ENCODE data around the gene VPS13D.
A peak's percentile ranks its signal among the peaks of the same experiment; 100 is the strongest.

The VPS13D gene

GRCh38 chr1:12540580-12541273 is 310.9 kb downstream of the VPS13D start:
- H2AK5ac ChIP-seq (ENCODE audit: low read length): no peak overlapping the region
- peak overlapping the region; percentile 76 for H3K56ac ChIP-seq (ENCODE audit: low read length)
- H4K5ac ChIP-seq (ENCODE audit: low read length): no peak overlapping the region
- no peak for DNase-seq
- H3K18ac ChIP-seq (ENCODE audit: low read length): no peak overlapping the region
- no peak overlapping the region for H2BK120ac ChIP-seq (ENCODE audit: low read depth, low read length)
- H3K4ac ChIP-seq (ENCODE audit: low read depth, low read length): no peak overlapping the region
- H2BK5ac ChIP-seq (ENCODE audit: low read length): no peak overlapping the region
- H3K27me3 ChIP-seq (ENCODE audit: insufficient read depth, low read length, poor library complexity): no peaks in the 10 kb centered on the region
- no CpG with 5 or more reads among the region's 17 CpGs for WGBS (ENCODE audit: extremely low coverage, insufficient coverage, low lambda C conversion rate)
- H3K27ac ChIP-seq (ENCODE audit: low read depth, low read length): no peak overlapping the region
- H2BK15ac ChIP-seq (replicated peaks; ENCODE audit: low read depth): no peak overlapping the region
- H3K79me2 ChIP-seq (ENCODE audit: control insufficient read depth, insufficient read depth, low read length): no peaks in the 10 kb centered on the region
- no peak overlapping the region for H3K4me3 ChIP-seq (ENCODE audit: low read length)
- H3K4me1 ChIP-seq (ENCODE audit: control insufficient read depth, low read depth, low read length): no peaks in the 10 kb centered on the region
- no peaks in the 10 kb centered on the region for H3K36me3 ChIP-seq (ENCODE audit: control insufficient read depth, insufficient read depth, low read length)
- H3K23ac ChIP-seq (ENCODE audit: low read length): no peak overlapping the region
- peak overlapping the region; percentile 33 for H3K4me2 ChIP-seq (ENCODE audit: low read length)
- no peak overlapping the region for H4K8ac ChIP-seq (ENCODE audit: low read depth, low read length)
- peak overlapping the region; percentile 35 for H3K9ac ChIP-seq (ENCODE audit: low read length)
- H3K79me1 ChIP-seq (ENCODE audit: low read length): no peaks in the 10 kb centered on the region

- H3K79me1 ChIP-seq (ENCODE audit: low read length): no peaks in the 10 kb centered on the region
- H3K4me2 ChIP-seq (ENCODE audit: low read length): no peak overlapping the region
- no peak overlapping the region for H2AK5ac ChIP-seq (ENCODE audit: low read length)
- no peak overlapping the region for H3K4ac ChIP-seq (ENCODE audit: low read depth, low read length)
- H3K56ac ChIP-seq (ENCODE audit: low read length): no peak overlapping the region
- no peak overlapping the region for H2BK15ac ChIP-seq (replicated peaks; ENCODE audit: low read depth)
- DNase-seq: peak; percentile 24
- H2BK5ac ChIP-seq (ENCODE audit: low read length): no peak overlapping the region
- no peaks in the 10 kb centered on the region for H3K79me2 ChIP-seq (ENCODE audit: control insufficient read depth, insufficient read depth, low read length)
- no peak overlapping the region for H3K9ac ChIP-seq (ENCODE audit: low read length)
- H2BK120ac ChIP-seq (ENCODE audit: low read depth, low read length): no peak overlapping the region
- no peak overlapping the region for H3K4me3 ChIP-seq (ENCODE audit: low read length)
- WGBS (ENCODE audit: extremely low coverage, insufficient coverage, low lambda C conversion rate): no CpG with 5 or more reads among the region's 17 CpGs
- H3K27ac ChIP-seq (ENCODE audit: low read depth, low read length): no peak overlapping the region
- no peak overlapping the region for H4K8ac ChIP-seq (ENCODE audit: low read depth, low read length)
- no peak overlapping the region for H4K5ac ChIP-seq (ENCODE audit: low read length)
- no peaks in the 10 kb centered on the region for H3K36me3 ChIP-seq (ENCODE audit: control insufficient read depth, insufficient read depth, low read length)
- no peaks in the 10 kb centered on the region for H3K4me1 ChIP-seq (ENCODE audit: control insufficient read depth, low read depth, low read length)
- no peak overlapping the region for H3K23ac ChIP-seq (ENCODE audit: low read length)
- no peak overlapping the region for H3K18ac ChIP-seq (ENCODE audit: low read length)
- no peaks in the 10 kb centered on the region for H3K27me3 ChIP-seq (ENCODE audit: insufficient read depth, low read length, poor library complexity)
These were observed 311.7 kb downstream of the VPS13D start for GRCh38 chr1:12541274-12542137.

GRCh38 chr1:12542138-12542465 is 312.3 kb downstream of the VPS13D start:
- Histone ChIP-seq H2BK120ac (ENCODE audit: low read depth, low read length) (no peak overlapping the region), H3K79me1 (ENCODE audit: low read length) (no peaks in the 10 kb centered on the region), H3K4me1 (ENCODE audit: control insufficient read depth, low read depth, low read length) (no peaks in the 10 kb centered on the region), H2AK5ac (ENCODE audit: low read length) (no peak overlapping the region), H4K8ac (ENCODE audit: low read depth, low read length) (no peak overlapping the region), H3K56ac (ENCODE audit: low read length) (no peak overlapping the region), H4K5ac (ENCODE audit: low read length) (no peak overlapping the region), H3K4ac (ENCODE audit: low read depth, low read length) (no peak overlapping the region), H3K27ac (ENCODE audit: low read depth, low read length) (no peak overlapping the region), H3K23ac (ENCODE audit: low read length) (no peak overlapping the region), H3K18ac (ENCODE audit: low read length) (no peak overlapping the region), H3K9ac (ENCODE audit: low read length) (no peak overlapping the region), H3K4me2 (ENCODE audit: low read length) (no peak overlapping the region), H2BK15ac (replicated peaks; ENCODE audit: low read depth) (no peak overlapping the region), H3K79me2 (ENCODE audit: control insufficient read depth, insufficient read depth, low read length) (no peaks in the 10 kb centered on the region), H2BK5ac (ENCODE audit: low read length) (no peak overlapping the region), H3K36me3 (ENCODE audit: control insufficient read depth, insufficient read depth, low read length) (no peaks in the 10 kb centered on the region), H3K27me3 (ENCODE audit: insufficient read depth, low read length, poor library complexity) (no peaks in the 10 kb centered on the region), H3K4me3 (ENCODE audit: low read length) (no peak overlapping the region)
- no peak for DNase-seq
- WGBS (ENCODE audit: extremely low coverage, insufficient coverage, low lambda C conversion rate): no CpG with 5 or more reads among the region's 9 CpGs

- no peaks in the 10 kb centered on the region for H3K79me2 ChIP-seq (ENCODE audit: control insufficient read depth, insufficient read depth, low read length)
- H3K23ac ChIP-seq (ENCODE audit: low read length): no peak overlapping the region
- H4K5ac ChIP-seq (ENCODE audit: low read length): no peak overlapping the region
- DNase-seq: no peak
- H3K9ac ChIP-seq (ENCODE audit: low read length): no peak overlapping the region
- H3K4me1 ChIP-seq (ENCODE audit: control insufficient read depth, low read depth, low read length): no peaks in the 10 kb centered on the region
- H2AK5ac ChIP-seq (ENCODE audit: low read length): no peak overlapping the region
- no peaks in the 10 kb centered on the region for H3K79me1 ChIP-seq (ENCODE audit: low read length)
- H3K56ac ChIP-seq (ENCODE audit: low read length): no peak overlapping the region
- H3K4me2 ChIP-seq (ENCODE audit: low read length): no peak overlapping the region
- H4K8ac ChIP-seq (ENCODE audit: low read depth, low read length): no peak overlapping the region
- no peak overlapping the region for H2BK5ac ChIP-seq (ENCODE audit: low read length)
- no peak overlapping the region for H3K18ac ChIP-seq (ENCODE audit: low read length)
- H2BK120ac ChIP-seq (ENCODE audit: low read depth, low read length): no peak overlapping the region
- H2BK15ac ChIP-seq (replicated peaks; ENCODE audit: low read depth): no peak overlapping the region
- no peaks in the 10 kb centered on the region for H3K36me3 ChIP-seq (ENCODE audit: control insufficient read depth, insufficient read depth, low read length)
- no peak overlapping the region for H3K27ac ChIP-seq (ENCODE audit: low read depth, low read length)
- WGBS (ENCODE audit: extremely low coverage, insufficient coverage, low lambda C conversion rate): no CpG with 5 or more reads among the region's 9 CpGs
- H3K27me3 ChIP-seq (ENCODE audit: insufficient read depth, low read length, poor library complexity): no peaks in the 10 kb centered on the region
- no peak overlapping the region for H3K4me3 ChIP-seq (ENCODE audit: low read length)
- H3K4ac ChIP-seq (ENCODE audit: low read depth, low read length): no peak overlapping the region
These were observed 313.1 kb downstream of the VPS13D start for GRCh38 chr1:12542616-12543592.

GRCh38 chr1:12543740-12544154 is 313.9 kb downstream of the VPS13D start:
- no peak for DNase-seq
- H3K9ac ChIP-seq (ENCODE audit: low read length): no peak overlapping the region
- H3K56ac ChIP-seq (ENCODE audit: low read length): no peak overlapping the region
- H3K23ac ChIP-seq (ENCODE audit: low read length): no peak overlapping the region
- no peak overlapping the region for H4K8ac ChIP-seq (ENCODE audit: low read depth, low read length)
- no peak overlapping the region for H2BK5ac ChIP-seq (ENCODE audit: low read length)
- no peaks in the 10 kb centered on the region for H3K79me2 ChIP-seq (ENCODE audit: control insufficient read depth, insufficient read depth, low read length)
- no peak overlapping the region for H2BK120ac ChIP-seq (ENCODE audit: low read depth, low read length)
- no peak overlapping the region for H3K27ac ChIP-seq (ENCODE audit: low read depth, low read length)
- no peak overlapping the region for H3K18ac ChIP-seq (ENCODE audit: low read length)
- H3K27me3 ChIP-seq (ENCODE audit: insufficient read depth, low read length, poor library complexity): no peaks in the 10 kb centered on the region
- no CpG with 5 or more reads among the region's 9 CpGs for WGBS (ENCODE audit: extremely low coverage, insufficient coverage, low lambda C conversion rate)
- H3K4me3 ChIP-seq (ENCODE audit: low read length): no peak overlapping the region
- H2AK5ac ChIP-seq (ENCODE audit: low read length): no peak overlapping the region
- H3K4ac ChIP-seq (ENCODE audit: low read depth, low read length): no peak overlapping the region
- no peak overlapping the region for H4K5ac ChIP-seq (ENCODE audit: low read length)
- H3K36me3 ChIP-seq (ENCODE audit: control insufficient read depth, insufficient read depth, low read length): no peaks in the 10 kb centered on the region
- H3K4me1 ChIP-seq (ENCODE audit: control insufficient read depth, low read depth, low read length): no peaks in the 10 kb centered on the region
- no peak overlapping the region for H2BK15ac ChIP-seq (replicated peaks; ENCODE audit: low read depth)
- no peak overlapping the region for H3K4me2 ChIP-seq (ENCODE audit: low read length)
- no peaks in the 10 kb centered on the region for H3K79me1 ChIP-seq (ENCODE audit: low read length)
